ENCODE measurements around the gene LMBRD2. TPM values are rescaled to one million over a fixed set of nuclear protein-coding genes. Genes with fewer than 3 reads are reported as not detected.
"Not testable (repeated sequence)": the region's sequence is repeated elsewhere in the genome, so short reads cannot be mapped to it uniquely, and the experiment has no call there.

The LMBRD2 gene
- total RNA-seq, 2 donors from 2014 or later, result 11.6 to 12.5 TPM

DNA sequence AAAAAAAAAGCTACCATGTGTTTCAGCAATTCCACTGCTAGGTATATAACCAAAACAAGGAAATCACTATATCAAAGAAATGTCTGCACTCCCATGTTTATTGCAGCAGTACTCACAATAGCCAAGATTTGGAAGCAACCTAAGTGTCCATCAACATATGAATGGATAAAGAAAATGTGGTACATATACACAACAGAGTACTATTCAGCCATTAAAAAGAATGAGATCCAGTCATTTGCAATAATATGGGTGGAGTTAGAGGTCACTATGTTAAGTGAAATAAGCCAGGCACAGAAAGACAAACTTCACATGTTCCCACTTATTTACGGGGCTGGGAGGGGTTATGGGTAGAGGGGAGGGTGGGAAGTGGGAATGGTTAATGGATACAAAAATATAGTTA is 18.7 kb downstream of the LMBRD2 start:
- DNase-seq; ATAC-seq; intact Hi-C loops (cut with DNase I): not testable (repeated sequence)

DNA sequence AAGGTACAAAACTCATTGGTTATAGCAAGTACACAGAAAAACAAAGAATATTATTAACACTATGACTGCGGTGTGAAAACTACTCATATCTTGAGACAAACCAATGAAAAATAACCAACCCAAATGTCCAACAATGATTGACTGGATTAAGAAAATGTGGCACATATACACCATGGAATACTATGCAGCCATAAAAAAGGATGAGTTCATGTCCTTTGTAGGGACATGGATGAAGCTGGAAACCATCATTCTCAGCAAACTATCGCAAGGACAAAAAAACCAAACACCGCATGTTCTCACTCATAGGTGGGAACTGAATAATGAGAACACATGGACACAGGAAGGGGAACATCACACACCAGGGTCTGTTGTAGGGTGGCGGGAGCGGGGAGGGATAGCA is 22.0 kb downstream of the LMBRD2 start:
- DNase-seq; intact Hi-C loops (cut with DNase I); ATAC-seq: not testable (repeated sequence)

DNA sequence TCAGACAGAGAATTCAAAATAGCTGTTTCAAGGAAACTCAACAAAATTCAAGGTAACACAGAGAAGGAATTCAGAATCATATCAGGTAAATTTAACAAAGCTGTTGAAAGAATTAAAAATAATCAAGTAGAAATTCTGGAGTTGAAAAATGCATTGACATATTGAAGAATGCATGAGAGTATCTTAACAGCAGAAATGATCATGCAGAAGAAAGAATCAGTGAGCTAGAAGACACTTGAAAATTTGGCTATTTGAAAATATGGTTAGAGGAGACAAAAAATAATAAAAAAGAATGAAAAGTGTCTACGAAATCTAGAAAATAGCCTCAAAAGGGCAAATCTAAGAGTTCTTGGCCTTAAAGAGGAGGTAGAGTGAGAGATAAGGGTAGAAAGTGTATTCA is 22.9 kb downstream of the LMBRD2 start:
- intact Hi-C loops (cut with DNase I), result no loop called here
- DNase-seq (no peak), ATAC-seq (no peak)

DNA sequence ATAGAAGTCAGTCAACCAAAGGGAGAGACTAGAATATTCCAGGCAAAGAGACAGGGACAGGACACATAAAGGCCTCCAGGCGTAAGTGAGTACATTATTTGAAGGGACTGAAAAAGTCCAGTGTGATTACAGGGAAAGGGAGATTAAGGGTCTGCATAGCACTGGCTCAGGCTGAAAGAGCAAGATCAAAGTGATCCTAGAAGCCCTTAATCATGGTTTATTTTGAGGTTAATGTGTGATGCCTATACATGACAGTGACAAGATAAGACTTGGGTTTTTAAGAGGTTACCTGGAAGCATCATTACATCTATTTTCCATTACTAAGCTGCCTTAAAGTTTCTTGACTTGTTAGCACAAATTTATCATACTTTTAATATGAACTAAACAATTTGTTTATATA is 25.8 kb downstream of the LMBRD2 start:
- no peak for DNase-seq
- intact Hi-C loops (cut with DNase I), result no loop called here
- ATAC-seq, result peak in 1 of 2 donors; percentile 30

DNA sequence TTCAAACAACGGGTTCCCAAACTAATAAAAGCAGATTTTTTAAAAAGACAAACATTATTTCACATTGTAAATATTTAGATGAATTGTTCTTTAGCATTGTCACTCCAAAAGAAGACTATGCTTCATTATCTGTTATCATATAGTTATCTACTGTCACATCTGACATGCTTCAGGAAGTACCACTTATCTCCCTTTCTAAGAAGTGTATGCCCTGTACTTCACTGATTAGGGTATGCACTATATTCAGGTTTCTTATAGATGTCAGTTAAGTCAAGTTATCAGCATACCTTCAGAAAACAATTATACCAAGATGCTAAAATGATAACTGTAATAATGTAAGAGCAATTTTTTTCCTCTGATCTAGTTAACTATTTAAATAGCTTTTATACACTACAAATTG is 40.4 kb downstream of the LMBRD2 start:
- no peak for DNase-seq
- intact Hi-C loops (cut with DNase I), result no loop called here
- no peak for ATAC-seq

DNA sequence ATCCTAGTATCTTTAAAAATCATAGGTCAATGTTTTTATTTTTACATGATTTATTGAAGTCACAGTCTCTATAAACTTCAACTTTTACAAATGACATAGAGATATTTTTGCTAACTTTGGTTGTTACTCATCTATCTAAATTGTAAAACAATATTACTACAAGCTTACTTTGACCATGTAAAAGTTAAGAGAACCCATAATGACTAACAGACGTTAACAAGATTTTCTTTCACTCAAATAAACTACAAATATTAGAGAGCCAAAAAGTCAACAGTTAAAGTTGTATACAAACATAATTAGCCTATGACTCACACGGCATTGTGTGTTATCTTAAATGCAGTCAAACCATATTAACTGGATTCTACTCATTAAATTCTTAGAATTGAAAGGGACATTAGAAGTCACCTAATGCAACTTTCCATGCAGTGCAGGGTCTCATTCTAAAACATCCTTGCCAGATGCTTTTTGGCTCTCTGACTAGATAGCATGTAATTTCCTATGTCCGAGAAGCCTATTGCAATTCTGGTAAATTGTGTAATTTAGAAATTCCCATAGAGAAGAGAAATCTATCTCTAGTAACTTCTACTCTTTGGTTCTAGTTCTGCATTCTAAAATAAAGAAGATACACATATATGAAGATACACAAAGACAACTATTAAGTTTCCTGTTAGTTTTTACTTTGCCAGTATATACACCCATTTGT is 42.8 kb downstream of the LMBRD2 start:
- DNase-seq (no peak), ATAC-seq (no peak)
- intact Hi-C loops (cut with DNase I), result no loop called here

DNA sequence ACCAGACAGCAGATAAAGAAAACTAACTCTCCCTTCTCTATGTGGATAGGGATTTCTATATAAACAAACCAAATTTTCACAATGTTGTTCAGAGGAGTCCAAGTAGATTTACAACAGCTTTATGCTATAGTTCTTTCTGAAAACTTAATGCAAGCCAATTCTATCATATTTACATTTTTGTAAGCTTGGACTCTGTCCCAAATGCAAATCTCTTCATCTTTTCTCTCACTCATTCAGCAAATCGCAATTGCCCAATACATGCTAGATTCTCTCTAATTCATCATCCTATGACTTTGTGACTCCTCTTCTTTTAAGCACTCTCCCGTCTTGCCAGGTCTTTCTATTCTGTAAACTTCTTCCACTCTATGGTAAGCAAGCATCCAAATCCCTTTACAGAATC is 45.9 kb downstream of the LMBRD2 start:
- no peak for ATAC-seq
- DNase-seq, result no peak
- intact Hi-C loops (cut with DNase I), result no loop called here

DNA sequence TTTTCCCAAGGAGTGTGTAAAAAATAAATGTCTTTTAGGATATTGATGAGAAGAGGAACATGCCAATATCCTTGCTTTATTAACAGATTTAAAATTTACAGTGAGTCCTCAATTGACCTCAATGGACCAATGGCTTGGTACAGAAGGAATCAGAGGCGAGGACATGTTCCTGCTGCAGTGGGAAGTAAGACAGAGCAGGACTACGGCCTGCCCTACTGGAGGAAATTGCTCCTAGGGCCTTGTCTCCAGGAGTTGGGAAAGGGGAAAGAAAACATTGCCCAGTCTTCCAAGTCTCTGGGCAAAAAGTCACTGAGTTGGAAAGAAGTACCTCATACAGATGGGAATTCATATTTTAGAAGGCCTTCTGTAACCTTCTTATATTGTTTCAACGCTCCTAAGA is 51.9 kb downstream of the LMBRD2 start:
- ATAC-seq (no peak), DNase-seq (no peak)
- intact Hi-C loops (cut with DNase I), result no loop called here

DNA sequence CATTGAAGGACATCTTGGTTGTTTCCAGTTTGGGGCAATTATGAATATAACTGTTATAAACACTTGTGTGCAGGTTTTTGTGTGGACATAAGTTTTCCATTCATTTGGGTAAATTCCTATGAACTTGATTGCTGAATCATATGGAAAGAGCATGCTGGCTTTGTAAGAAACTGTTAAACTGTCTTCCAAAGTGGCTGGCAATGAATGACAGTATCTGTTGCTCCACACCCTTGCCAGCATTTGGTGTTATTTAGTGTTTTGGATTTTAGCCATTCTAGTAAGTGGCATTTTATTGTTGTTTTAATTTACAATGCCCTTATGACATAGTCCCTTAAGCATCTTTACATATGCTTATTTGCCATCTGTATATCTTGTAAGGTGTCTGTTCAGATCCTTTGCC is 55.2 kb downstream of the LMBRD2 start:
- intact Hi-C loops (cut with DNase I), result no loop called here
- DNase-seq, result no peak
- ATAC-seq, result no peak

DNA sequence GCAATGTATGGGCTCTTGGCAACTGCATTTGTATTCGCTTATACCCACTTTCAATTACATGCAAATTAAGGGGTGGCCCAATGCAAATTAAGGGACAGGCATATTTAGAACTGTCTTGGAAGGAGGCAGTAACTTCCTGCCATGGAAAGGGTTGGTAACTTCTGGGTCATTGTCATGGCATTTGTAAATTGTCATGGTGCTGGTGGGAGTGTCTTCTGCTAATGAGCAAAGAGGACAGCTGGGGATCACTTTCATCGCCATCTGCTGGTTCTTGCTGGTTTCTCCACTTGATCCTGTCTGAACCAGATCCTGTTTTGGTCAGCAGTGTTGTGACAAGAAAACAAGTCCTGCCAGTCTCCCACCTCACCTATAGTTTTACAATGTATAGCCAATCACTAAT is 61.7 kb downstream of the LMBRD2 start:
- DNase-seq, result no peak
- no peak for ATAC-seq

DNA sequence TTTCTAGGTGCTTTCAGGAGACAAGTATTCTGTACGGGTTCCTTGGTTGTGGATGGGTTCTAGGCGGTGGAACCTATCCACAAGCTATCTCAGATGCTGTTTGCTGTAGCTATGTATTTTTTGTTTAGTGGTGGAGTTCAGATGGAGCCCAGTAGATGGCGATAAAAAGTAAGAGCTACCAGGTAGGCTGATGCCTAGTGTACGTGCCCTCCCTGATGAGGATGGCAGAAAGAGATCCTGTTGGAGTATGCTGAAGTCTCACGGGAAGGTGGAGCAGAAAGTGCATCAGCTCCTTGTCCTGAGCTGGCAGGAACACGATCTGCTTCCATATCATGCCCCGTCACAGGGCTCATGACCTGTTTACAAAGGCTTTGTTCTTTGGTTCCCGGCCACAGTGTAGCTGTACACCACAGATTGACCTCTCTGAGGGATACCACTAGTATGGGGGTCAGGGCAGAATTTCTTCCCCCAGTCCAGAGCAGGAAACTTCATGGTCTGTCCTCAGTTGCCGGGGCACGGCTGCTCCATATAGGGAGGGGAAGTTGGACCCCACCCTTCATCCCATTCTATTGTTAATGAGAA is 72.4 kb downstream of the LMBRD2 start:
- ATAC-seq (peak in 1 of 2 donors; percentile 70), DNase-seq (no peak)
- intact Hi-C loops (cut with DNase I), result no loop called here

More for the DNA sequence above, 61.7 kb downstream of the LMBRD2 start:
- intact Hi-C loops (cut with DNase I), result no loop called here

DNA sequence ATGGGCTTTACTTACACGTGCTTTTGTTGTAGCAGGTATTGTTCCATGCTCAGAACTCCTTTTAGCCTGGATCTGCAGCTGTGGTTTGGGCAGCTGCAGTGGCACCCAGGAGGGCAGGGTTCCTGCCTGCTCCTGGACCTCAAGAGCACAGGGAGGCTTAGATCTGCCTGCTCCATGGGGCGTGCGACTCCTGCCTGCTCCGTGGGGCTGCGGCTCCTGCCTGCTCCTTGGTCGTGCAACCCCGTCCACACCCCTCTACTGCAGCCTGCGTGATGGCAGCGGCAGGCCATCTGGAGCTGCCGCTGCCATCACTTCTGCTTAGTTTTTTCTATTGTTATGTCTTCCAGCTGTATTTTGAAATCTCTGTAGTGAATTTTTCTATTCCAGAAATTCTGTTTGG is 73.3 kb downstream of the LMBRD2 start:
- no peak for ATAC-seq
- DNase-seq, result no peak
- intact Hi-C loops (cut with DNase I), result no loop called here

DNA sequence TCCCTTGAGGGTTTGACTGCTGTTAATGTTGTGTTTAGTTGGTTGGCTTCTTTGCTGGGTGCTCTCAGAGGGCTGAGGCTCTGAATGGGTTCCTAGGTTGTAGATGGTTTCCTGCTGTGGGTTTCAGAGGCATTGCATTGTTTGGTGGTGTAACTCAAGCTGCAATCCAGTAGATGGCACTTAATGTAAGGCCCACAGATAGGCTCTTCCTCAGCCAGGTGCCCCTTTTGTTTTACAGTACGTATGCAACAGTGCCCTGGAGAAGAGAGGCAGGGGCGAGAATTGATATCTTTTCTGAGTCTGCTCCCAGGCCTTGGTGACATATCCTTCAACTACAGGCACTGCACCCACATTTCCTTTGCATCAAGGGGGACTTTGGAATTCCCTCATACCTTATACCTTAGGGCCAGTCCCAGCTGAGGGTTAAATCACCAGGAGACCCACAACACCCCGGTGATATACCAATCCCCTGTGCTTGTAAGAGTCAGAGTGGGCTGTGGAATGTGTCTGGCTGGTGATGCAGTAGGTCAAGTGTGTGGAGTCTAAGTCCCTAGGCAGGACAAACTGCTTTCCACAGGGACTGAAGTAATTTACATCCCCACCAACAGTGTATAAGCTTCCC is 78.0 kb downstream of the LMBRD2 start:
- DNase-seq (no peak), ATAC-seq (peak in 1 of 2 donors; percentile 41)
- intact Hi-C loops (cut with DNase I), result no loop called here

DNA sequence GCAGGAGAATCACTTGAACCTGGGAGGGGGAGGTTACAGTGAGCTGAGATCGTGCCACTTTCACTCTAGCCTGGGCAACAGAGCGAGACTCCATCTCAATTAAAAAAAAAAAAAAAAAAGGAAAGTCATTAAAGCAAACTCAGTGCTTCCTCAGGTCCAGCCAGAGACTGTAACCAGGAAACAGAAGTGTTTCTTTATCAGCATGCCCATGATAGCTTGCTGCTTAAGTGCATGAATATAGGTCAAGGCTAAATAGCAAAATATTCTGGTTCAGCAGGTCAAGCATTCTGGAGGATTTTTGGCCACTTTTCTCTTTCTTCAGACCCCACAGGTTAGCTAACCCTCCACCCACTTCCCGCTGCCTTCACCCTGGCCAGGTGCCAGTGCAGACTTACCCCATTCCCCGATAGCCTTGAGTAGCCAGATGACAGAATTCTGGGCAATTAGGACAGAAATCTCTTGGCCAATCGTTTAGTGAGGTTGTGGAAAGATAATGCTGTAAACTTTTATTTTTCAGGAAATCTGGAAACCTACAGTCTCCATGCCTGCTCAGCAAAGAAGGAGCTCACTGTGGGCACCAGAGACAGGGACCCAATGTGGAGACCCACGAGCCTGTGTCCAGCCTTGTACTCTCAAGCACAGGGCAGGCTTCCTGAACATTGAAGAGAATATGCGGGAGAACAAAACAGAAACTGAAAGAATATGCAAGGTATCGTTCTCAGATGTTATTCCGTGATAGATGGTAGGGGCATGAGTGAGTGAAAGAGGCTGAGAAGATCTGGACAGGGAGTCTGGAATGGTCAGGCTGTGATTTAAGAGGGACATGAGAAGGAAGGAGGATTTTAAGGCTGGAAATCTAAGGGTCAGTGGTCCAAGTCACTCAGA is 80.8 kb downstream of the LMBRD2 start:
- DNase-seq (no peak), ATAC-seq (peak in 1 of 2 donors; percentile 27)
- intact Hi-C loops (cut with DNase I), result no loop called here

DNA sequence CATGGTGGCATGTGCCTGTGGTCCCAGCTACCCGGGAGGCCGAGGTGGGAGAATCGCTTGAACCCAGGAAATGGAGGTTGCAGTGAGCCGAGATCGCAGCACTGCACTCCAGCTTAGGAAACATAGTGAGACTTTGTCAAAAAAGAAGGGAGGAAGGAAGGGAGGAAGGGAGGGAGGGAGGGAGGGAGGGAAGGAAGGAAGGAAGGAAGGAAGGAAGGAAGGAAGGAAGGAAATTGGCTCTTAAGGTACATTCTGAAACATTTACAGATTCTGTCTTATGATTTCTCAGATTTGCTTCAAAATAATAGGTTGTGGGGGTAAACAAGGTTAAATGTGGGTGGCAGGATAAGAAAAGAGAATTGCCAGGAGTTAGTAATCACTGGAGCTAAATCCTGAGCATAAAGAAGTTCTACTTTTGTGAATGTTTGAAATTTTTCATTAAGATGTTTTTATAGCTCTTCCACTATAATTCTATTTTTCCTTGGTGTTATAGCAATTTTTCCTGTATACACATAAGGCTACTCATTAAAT is 82.9 kb downstream of the LMBRD2 start:
- ATAC-seq (no peak), DNase-seq (no peak)
- intact Hi-C loops (cut with DNase I), result no loop called here

DNA sequence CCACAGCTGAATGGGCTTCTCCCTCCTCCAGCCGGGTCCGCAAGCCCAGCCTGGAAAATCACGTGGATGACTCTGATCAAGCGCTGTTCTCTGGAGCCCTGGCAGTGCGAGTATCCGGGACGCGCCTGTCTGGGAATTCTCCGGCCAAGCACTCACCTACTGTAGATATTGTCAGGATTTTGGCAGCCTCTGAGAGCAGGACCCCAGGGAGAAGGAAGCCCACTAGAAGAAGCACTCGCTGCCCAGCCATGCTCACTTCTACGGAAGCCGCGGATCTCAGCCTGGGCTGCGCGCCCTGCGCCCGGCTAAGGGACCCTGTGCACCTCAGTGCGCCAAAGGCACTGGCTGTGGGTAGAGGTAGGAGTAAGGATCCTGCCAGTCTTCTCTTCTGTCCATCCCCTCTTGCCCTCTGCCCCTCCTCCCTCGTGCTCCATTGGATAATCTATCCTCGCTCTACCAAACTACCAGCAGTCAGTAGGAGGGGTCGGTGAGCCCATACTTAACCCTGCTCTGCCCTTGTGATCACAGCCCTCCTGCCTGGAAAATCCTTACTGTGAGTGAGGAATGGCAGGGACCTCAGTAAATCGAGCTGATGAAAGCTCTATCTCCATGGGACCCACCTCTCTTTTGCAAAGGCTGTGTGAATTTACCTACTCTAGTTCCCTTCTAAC is 85.0 kb downstream of the LMBRD2 start, which contains the start of gene UGT3A2:
Gene UGT3A2, minus strand, starts transcription at position 343 of the 671 bp plus-strand sequence. Its CDS starts 93 bp downstream, at position 250.
- ATAC-seq (peak in 1 of 2 donors; percentile 47), DNase-seq (no peak)
- intact Hi-C loops (cut with DNase I), result no loop called here

DNA sequence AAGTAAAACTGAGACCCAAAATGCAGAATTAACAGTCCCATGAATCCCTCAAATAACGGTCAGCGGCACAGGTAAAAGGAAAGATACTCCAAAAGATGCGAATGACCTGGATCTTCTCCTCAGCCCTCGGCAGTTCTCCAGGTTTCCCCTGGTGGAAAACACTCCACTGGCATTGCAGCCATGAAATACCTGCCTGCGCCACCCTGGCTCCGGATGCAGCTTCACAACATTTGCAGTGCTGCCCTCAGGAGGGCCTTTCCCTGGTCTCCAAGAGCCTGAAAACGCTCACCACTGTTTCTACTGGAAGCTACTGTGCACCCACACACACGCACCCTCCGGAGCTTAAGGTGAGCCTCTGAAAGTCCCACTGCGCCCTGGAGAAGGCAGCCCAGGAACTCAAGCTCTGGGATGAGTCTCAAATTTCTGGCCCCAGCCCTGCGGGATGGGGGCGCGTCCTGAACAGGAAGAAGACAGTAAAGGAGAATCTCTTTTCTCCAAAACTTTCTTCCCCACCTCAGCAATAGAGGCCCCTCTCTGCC is 85.6 kb downstream of the LMBRD2 start:
- ATAC-seq (no peak), DNase-seq (no peak)
- intact Hi-C loops (cut with DNase I), result no loop called here

DNA sequence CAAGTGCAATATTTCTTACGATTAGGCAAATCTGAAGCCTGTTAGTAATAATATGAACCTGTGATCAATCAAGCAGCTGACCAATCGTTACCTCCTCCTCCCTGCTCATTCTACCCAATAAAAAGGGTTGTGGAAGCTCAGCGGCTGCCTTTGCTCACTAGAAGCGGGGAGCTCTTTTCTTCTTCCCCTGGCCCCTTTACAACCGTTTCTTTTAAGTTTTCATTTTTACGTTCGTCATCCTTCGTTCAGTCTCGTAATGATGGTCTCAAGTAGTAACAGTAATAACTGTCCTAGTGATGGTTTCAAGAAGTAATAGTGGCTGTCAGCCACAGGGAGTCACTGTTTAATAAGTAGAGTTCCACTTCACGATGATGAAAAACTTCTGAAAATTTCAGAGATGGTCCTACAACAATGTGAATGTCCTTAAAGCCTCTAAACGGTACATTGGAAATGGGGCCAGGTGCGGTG is 91.2 kb downstream of the LMBRD2 start:
- no peak for DNase-seq
- ATAC-seq, result no peak
- intact Hi-C loops (cut with DNase I), result no loop called here
